ENCODE data around the gene LAPTM5.

- TF ChIP-seq CTCF (conservative IDR thresholded peaks at IDR 0.05 in 1 of 2, IDR thresholded peaks at IDR 0.05 in 1 of 2; ENCODE audit: extremely low read depth in 1 of 2, insufficient read depth in 1 of 2, low read depth in 1 of 2, low read length in 2 of 2): no peak
- TF ChIP-seq EZH2 (IDR thresholded peaks at IDR 0.05; ENCODE audit: borderline replicate concordance, low read length): no peak
Observed at GRCh38 chr1:30789388-30790255, 32.0 kb upstream of the LAPTM5 start.
